Urinary bladder (tissue), 4 donors: Measurements from ENCODE around the gene RUVBL2. TPM values are rescaled to one million over a fixed set of nuclear protein-coding genes. Genes with fewer than 3 reads are reported as not detected.

Experiments
- DNase-seq: peaks from one replicate; pipeline ENCODE4 v3.0.0-alpha.2; 2015; ENCODE audit errors: extremely low spot score
- H3K27ac ChIP-seq: one replicate; pipeline ENCODE4 v1.5.1; 2013; ENCODE audit warnings: low read depth, mild to moderate bottlenecking, moderate library complexity
- H3K36me3 ChIP-seq: one replicate; pipeline ENCODE4 v1.6.1; 2013; ENCODE audit warnings: mild to moderate bottlenecking, moderate library complexity; ENCODE audit not compliant: insufficient read depth
- H3K4me1 ChIP-seq: one replicate; pipeline ENCODE4 v1.6.1; 2013; ENCODE audit warnings: mild to moderate bottlenecking, moderate library complexity; ENCODE audit not compliant: insufficient read depth
- H3K4me3 ChIP-seq: one replicate; pipeline ENCODE4 v1.5.1; 2013; ENCODE audit warnings: low read depth, low read length
- WGBS: extraction: QIAGEN DNeasy Blood & Tissue Kit; methylation state at CpG from one replicate; pipeline ENCODE4 v1.1.7; 2013; 5-methylcytosine and 5-hydroxymethylcytosine counted together
- polyA plus RNA-seq: library from polyadenylated mRNA; stranded (reverse); fragments of 200-250 nt; gene quantifications from one replicate; pipeline ENCODE4 v1.2.3, GENCODE V29; 2013
- small RNA-seq: library from RNA; depleted of rRNA; stranded (forward); fragments of <200 nt; gene quantifications from one replicate; pipeline ENCODE3, GENCODE V24; 2014
- total RNA-seq: library from RNA; depleted of rRNA; stranded (reverse); fragments of >200 nt; gene quantifications from one replicate; pipeline ENCODE4 v1.2.3, GENCODE V29; 2014
- donor health status: healthy with polysubstance abuse.
- donor health status: healthy.

Gene RUVBL2
- total and polyA plus RNA-seq, 2 donors: 61.3 to 83.4 TPM

DNA sequence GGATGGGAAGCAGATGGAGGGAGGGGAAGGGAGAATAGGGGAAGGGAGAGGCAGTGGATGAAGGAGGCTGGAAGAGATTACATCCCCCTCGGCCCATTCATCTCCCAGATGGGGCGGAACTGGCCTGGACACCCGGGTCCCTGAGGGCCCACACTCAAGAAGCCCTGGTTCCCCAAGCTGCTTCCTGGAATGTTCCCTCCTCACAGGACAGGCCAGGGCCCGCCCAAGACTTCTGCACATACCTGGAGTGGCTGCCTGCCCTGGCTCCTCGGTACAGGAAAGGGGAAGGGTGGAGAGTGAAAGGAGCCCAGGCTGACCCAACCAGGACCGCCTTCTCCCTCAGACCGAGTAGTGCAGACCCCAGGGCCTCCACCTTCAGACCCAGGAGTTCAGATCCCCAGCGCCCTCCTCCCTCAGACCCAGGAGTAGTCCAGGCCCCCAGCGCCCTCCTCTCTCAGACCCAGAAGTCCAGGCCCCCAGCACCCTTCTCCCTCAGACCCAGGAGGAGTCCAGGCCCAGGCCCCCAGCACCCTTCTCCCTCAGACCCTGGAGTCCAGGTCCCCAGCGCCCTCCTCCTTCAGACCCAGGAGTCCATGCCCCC lies 70.4 kb downstream of the RUVBL2 start:
- H3K4me3 ChIP-seq: no peak overlapping the region
- no peaks in the 10 kb centered on the region for H3K4me1 ChIP-seq
- WGBS: 55% methylated on average over 10 of the region's 10 CpGs
- DNase-seq: no peak
- H3K27ac ChIP-seq: no peak overlapping the region
- H3K36me3 ChIP-seq: no peaks in the 10 kb centered on the region

DNA sequence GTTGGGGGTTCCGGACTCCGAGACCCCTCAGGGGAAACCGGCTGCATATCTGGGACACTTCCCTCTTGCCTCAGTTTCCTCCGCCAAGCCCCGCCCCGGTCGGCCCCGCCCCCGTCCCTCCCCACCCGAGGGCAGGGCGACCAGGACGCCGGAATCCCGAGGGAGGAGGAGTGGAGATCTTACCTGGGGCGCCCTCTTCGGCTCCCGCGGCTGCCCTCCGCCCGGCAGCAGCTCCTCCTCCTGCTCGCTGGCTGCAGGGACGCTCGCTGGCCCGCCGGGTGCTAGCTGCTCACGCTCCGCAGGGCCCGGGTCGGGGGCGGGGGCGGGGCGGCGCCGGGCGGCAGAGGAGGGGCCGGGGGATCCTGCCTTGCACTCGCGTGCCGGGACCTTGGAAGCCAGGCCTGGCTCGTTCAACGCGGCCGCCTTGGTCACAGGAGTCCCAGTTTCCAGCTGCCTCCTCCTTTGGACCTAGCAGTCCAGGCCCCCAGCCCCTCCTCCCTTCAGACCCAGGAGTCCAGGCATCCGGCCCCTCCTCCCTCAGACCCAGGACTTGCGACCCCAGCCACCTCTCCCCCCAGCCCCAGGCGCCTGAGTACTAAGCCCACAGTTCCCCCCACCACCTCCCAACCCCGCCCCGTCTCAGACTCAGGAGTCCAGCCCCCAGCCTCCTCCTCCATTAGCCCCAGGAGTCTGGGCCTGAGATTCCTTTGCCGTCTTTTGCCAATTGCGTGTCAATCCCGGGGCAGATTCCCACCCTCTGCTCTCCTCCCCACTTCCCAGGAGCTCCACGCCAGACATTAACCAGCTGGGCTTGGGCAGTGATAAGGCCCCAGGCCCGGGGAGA lies 71.3 kb downstream of the RUVBL2 start, which contains the start of gene NTF4:
Gene NTF4, minus strand, starts transcription at position 51 of the 844 bp plus-strand sequence. CDS start 2,821 bp downstream, outside the sequence.
- Histone ChIP-seq H3K36me3 (no peaks in the 10 kb centered on the region), H3K27ac (no peak within 1 kb of the TSS), H3K4me3 (peak within 1 kb of the TSS; percentile 31), H3K4me1 (no peaks in the 10 kb centered on the region)
- WGBS: 4% methylated on average over 53 of the region's 53 CpGs
- no peak for DNase-seq

Small RNA genes within 50 kb of the gene (small RNA-seq; reads per million reads assigned to genes)
- gene MIR6798: not detected

Other genes starting within 250 kb of the RUVBL2 start
- not detected for gene IZUMO1, start 247.0 kb upstream of the RUVBL2 start, total RNA-seq
- gene IZUMO1, start 247.0 kb upstream of the RUVBL2 start, polyA plus RNA-seq: not detected
- gene FUT1, start 241.2 kb upstream of the RUVBL2 start, total RNA-seq: 1.6 TPM
- 1.5 TPM for gene FUT1, start 241.2 kb upstream of the RUVBL2 start, polyA plus RNA-seq
- not detected for gene FGF21, start 238.4 kb upstream of the RUVBL2 start, total RNA-seq
- not detected for gene FGF21, start 238.4 kb upstream of the RUVBL2 start, polyA plus RNA-seq
- 34.4 TPM for gene BCAT2, start 182.9 kb upstream of the RUVBL2 start, total RNA-seq
- 79.2 TPM for gene BCAT2, start 182.9 kb upstream of the RUVBL2 start, polyA plus RNA-seq
- 3.4 TPM for gene HSD17B14, start 157.4 kb upstream of the RUVBL2 start, total RNA-seq
- gene HSD17B14, start 157.4 kb upstream of the RUVBL2 start, polyA plus RNA-seq: 18.6 TPM
- 11.5 TPM for gene PLEKHA4, start 125.3 kb upstream of the RUVBL2 start, total RNA-seq
- 56.4 TPM for gene PLEKHA4, start 125.3 kb upstream of the RUVBL2 start, polyA plus RNA-seq
- 21.8 TPM for gene PPP1R15A, start 121.5 kb upstream of the RUVBL2 start, total RNA-seq
- 122 TPM for gene PPP1R15A, start 121.5 kb upstream of the RUVBL2 start, polyA plus RNA-seq
- gene TULP2, start 95.1 kb upstream of the RUVBL2 start, total RNA-seq: not detected
- 0.57 TPM for gene TULP2, start 95.1 kb upstream of the RUVBL2 start, polyA plus RNA-seq
- 107 TPM for gene NUCB1, start 93.6 kb upstream of the RUVBL2 start, total RNA-seq
- 478 TPM for gene NUCB1, start 93.6 kb upstream of the RUVBL2 start, polyA plus RNA-seq
- 0.37 TPM for gene DHDH, start 60.2 kb upstream of the RUVBL2 start, total RNA-seq
- 0.75 TPM for gene DHDH, start 60.2 kb upstream of the RUVBL2 start, polyA plus RNA-seq
- gene BAX, start 39.0 kb upstream of the RUVBL2 start, total RNA-seq: 13.1 TPM
- gene BAX, start 39.0 kb upstream of the RUVBL2 start, polyA plus RNA-seq: 73.0 TPM
- 1,234 TPM for gene FTL, start 28.6 kb upstream of the RUVBL2 start, total RNA-seq
- gene FTL, start 28.6 kb upstream of the RUVBL2 start, polyA plus RNA-seq: 4,798 TPM
- gene GYS1, start 578 bp upstream of the RUVBL2 start, total RNA-seq: 33.3 TPM
- gene GYS1, start 578 bp upstream of the RUVBL2 start, polyA plus RNA-seq: 39.5 TPM
- gene LHB, start 23.2 kb downstream of the RUVBL2 start, total RNA-seq: not detected
- not detected for gene LHB, start 23.2 kb downstream of the RUVBL2 start, polyA plus RNA-seq
- gene CGB3, start 30.4 kb downstream of the RUVBL2 start, total RNA-seq: not detected
- not detected for gene CGB3, start 30.4 kb downstream of the RUVBL2 start, polyA plus RNA-seq
- gene CGB2, start 38.0 kb downstream of the RUVBL2 start, total RNA-seq: not detected
- gene CGB2, start 38.0 kb downstream of the RUVBL2 start, polyA plus RNA-seq: not detected
- gene CGB1, start 43.0 kb downstream of the RUVBL2 start, total RNA-seq: not detected
- gene CGB1, start 43.0 kb downstream of the RUVBL2 start, polyA plus RNA-seq: not detected
- not detected for gene CGB5, start 50.0 kb downstream of the RUVBL2 start, total RNA-seq
- gene CGB5, start 50.0 kb downstream of the RUVBL2 start, polyA plus RNA-seq: not detected
- gene CGB8, start 55.2 kb downstream of the RUVBL2 start, total RNA-seq: not detected
- not detected for gene CGB8, start 55.2 kb downstream of the RUVBL2 start, polyA plus RNA-seq
- not detected for gene CGB7, start 63.9 kb downstream of the RUVBL2 start, total RNA-seq
- gene CGB7, start 63.9 kb downstream of the RUVBL2 start, polyA plus RNA-seq: 0.37 TPM
- gene NTF4, start 70.9 kb downstream of the RUVBL2 start, total RNA-seq: 2.5 TPM
- gene NTF4, start 70.9 kb downstream of the RUVBL2 start, polyA plus RNA-seq: 4.1 TPM
- not detected for gene KCNA7, start 78.8 kb downstream of the RUVBL2 start, total RNA-seq
- not detected for gene KCNA7, start 78.8 kb downstream of the RUVBL2 start, polyA plus RNA-seq
- gene SNRNP70, start 91.6 kb downstream of the RUVBL2 start, total RNA-seq: 166 TPM
- gene SNRNP70, start 91.6 kb downstream of the RUVBL2 start, polyA plus RNA-seq: 191 TPM
- 4.7 TPM for gene LIN7B, start 120.5 kb downstream of the RUVBL2 start, total RNA-seq
- gene LIN7B, start 120.5 kb downstream of the RUVBL2 start, polyA plus RNA-seq: 18.5 TPM
- gene C19orf73, start 125.3 kb downstream of the RUVBL2 start, total RNA-seq: not detected
- 1.6 TPM for gene C19orf73, start 125.3 kb downstream of the RUVBL2 start, polyA plus RNA-seq
- 5.2 TPM for gene PPFIA3, start 125.7 kb downstream of the RUVBL2 start, total RNA-seq
- 12.2 TPM for gene PPFIA3, start 125.7 kb downstream of the RUVBL2 start, polyA plus RNA-seq
- gene HRC, start 161.5 kb downstream of the RUVBL2 start, total RNA-seq: 5.2 TPM
- gene HRC, start 161.5 kb downstream of the RUVBL2 start, polyA plus RNA-seq: 3.8 TPM
- gene TRPM4, start 163.9 kb downstream of the RUVBL2 start, total RNA-seq: 18.0 TPM
- 18.8 TPM for gene TRPM4, start 163.9 kb downstream of the RUVBL2 start, polyA plus RNA-seq